Measurements from ENCODE around the gene PGA5.
"Not testable (repeated sequence)": the region's sequence is repeated elsewhere in the genome, so short reads cannot be mapped to it uniquely, and the experiment has no call there.

GRCh38 chr11:61240288-61240687, 687 bp upstream of the PGA5 start:
- TF ChIP-seq, protein P1, sequence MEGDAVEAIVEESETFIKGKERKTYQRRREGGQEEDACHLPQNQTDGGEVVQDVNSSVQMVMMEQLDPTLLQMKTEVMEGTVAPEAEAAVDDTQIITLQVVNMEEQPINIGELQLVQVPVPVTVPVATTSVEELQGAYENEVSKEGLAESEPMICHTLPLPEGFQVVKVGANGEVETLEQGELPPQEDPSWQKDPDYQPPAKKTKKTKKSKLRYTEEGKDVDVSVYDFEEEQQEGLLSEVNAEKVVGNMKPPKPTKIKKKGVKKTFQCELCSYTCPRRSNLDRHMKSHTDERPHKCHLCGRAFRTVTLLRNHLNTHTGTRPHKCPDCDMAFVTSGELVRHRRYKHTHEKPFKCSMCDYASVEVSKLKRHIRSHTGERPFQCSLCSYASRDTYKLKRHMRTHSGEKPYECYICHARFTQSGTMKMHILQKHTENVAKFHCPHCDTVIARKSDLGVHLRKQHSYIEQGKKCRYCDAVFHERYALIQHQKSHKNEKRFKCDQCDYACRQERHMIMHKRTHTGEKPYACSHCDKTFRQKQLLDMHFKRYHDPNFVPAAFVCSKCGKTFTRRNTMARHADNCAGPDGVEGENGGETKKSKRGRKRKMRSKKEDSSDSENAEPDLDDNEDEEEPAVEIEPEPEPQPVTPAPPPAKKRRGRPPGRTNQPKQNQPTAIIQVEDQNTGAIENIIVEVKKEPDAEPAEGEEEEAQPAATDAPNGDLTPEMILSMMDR (conservative IDR thresholded peaks at IDR 0.05; ENCODE audit: low read length), result not testable (repeated sequence)
- TF ChIP-seq EZH2phosphoT487 (IDR thresholded peaks at IDR 0.05; ENCODE audit: borderline replicate concordance), result not testable (repeated sequence)

All from Loucy (cell line).